EL (cell line): Measurements from ENCODE around the gene DBX2.
"Not testable (repeated sequence)": the region's sequence is repeated elsewhere in the genome, so short reads cannot be mapped to it uniquely, and the experiment has no call there.

ENCODE experiments used
- DNase-seq: peaks from one replicate; pipeline ENCODE4 v3.0.0-alpha.2; 2016

Gene DBX2

DNA sequence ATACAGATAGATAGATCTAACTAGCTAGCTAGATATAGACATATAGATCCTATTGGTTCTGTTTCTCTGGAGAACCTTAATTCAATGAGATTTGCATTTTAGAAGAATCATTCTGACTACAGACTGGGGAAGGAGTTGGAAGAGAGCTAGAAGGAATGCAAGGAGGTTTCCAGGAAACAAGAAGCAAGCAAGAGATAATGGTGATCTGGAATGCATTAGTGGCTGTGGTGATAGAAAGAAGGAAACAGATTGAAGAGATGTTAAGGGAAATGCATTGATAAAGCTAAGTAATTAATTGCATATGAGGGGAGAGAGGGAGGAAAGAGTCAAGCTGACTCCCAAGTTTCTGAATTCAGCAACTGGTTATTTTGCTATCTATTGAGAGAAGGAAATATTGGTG, 42.7 kb downstream of the DBX2 start:
- no peak for DNase-seq

DNA sequence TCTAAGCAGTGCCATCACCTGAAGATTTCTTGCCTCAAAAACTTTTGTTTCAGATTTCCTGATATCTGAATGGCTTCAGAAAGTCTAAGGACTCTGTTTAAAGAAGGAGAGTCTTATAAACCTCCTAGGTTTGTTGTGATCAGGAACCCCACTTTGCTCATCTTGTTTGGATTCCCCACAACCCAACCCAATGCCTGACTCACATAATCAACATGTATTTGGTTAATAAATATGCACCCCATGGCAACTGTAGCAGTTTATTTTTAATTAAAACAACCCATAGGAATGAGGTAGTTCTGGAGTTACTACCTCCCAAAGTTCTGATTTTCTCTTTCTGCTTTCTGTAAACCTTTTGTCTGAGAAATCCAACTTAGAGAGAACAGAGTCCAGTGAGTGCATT, 51.5 kb downstream of the DBX2 start:
- DNase-seq, result no peak

DNA sequence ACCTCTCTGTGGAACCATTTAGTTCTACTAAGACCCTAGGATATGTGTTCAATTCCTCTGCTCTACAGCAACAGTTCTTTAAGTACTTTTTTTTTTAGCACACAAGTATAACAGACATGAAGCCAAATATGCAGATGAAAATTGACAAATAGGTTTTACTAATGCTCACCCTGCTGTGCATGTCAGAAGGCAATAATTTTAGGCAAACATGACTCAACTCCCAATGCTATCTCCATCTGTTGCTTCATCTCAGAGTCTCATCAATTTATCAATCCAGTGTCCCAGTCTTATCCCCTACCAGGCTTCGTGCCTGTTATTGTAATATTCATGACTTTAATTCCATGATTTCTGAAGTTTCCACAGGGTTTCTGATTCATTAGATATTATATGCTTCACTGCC, 57.7 kb downstream of the DBX2 start:
- no peak for DNase-seq

DNA sequence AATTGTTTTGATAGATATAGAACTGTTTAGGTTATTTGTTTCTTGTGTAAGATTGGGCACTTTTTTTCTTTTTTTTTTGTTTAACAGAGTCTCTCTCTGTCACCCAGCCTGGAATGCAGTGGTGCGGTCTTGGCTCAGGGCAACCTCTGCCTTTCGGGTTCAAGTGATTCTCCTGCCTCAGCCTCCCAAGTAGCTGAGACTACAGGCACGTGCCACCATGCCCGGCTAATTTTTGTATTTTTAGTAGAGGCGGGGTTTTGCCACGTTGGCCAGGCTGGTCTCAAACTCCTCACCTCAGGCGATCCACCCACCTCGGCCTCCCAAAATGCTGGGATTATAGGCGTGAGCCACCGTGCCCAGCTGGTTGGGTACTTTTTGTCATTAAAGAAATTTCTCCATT, 66.0 kb downstream of the DBX2 start:
- not testable (repeated sequence) for DNase-seq

DNA sequence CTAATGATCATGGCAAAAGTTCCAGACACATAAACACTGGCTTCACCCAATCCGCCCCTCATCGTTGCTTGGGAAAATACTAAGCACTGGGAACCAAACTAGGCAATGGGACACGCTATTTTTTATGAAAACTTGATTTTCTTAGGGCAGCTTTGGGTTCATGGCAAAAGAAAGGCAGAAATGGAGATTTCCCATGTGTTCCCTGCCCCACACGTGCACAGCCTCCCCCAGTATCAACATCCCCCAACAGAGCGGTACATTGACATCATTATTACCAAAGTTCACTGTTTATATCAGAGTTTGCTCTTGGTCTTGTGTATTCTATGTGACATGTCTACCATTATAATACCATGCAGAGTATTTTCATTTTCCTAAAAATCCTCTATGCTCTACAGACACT, 71.0 kb downstream of the DBX2 start:
- DNase-seq, result no peak

DNA sequence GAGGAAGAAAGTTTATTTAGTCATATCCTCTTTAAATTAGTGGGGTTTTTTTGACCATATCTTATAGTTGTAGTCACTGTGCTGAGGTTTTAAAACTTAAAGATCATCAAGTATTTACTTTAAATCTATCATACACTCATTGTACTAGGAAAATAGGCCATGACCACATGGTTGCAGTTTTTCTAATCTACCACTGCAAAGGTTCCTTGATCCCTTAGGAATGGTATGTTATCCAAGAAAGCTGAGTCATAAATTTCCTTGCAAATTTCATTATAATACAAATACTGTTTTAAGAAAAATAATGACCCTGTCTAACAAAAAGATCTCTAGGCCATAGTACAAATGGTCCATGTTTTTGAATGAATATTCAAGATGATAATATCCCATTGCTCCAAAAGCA, 74.7 kb downstream of the DBX2 start:
- DNase-seq, result no peak

DNA sequence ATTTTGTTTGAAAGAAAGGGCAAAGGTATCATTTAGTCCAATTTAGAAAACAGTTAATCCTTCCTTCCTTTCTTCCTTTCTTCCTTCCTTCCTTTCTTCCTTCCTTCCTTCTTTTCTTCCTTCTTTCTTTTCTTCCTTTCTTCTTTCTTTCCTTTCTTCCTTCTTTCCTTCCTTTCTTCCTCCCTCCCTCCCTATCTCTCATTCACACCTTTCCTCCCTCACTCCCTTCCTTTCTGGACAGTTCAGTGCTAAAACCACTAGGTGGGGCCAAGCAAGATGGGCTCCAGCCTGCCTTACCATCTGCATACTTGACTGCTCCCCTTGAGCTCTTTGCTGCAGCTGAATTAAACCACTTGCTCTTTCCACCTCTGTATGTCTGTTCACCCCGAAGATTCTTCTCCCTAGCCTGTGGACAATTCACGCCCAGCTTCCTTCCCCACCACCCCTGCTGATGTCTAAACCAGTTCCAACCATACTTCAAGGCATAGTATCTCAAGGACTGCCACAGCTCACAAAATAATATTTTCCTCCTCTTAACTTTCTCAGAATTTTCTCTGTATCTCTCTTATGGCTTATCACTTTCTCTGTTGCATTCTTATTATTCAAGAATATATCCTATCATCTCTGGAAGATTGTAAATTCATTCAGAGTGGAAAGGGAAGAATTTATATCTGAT, 78.0 kb downstream of the DBX2 start:
- DNase-seq, result peak; percentile 8

DNA sequence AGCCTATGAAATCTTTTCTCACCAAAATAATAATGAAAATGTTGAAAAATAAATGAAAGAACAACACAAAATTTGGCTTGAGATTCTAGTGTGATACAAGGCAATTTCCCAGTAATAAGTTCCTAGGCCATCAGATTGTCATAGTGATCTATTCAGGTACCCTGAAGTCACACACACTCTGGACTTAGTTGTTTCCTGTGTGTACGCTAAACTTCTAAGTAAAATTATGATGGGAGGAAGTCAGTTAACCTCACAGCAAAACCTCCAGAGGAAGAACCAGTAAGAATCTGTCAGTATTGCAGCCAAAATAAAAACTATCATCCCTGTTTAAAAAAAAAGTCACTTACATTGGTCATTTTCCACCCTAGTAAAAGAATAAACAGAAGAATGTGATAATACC, 81.9 kb downstream of the DBX2 start:
- no peak for DNase-seq
